ENCODE data around the gene HECTD3.

GRCh38 chr1:45038661-45039364 is 27.7 kb upstream of the HECTD3 start:
- no peak for TF ChIP-seq CTCF (optimal IDR thresholded peaks at IDR 0.05 in 1 of 3, IDR thresholded peaks at IDR 0.05 in 1 of 3, conservative IDR thresholded peaks at IDR 0.05 in 1 of 3; ENCODE audit: extremely low read depth in 1 of 3, insufficient read depth in 2 of 3, low read length in 3 of 3)
- TF ChIP-seq EZH2 (IDR thresholded peaks at IDR 0.05; ENCODE audit: low read length) = no peak

Measured in keratinocyte (primary cell).